Liver (tissue), 3 donors: ENCODE measurements around the gene PRAMEF17.
"Not testable (repeated sequence)": the region's sequence is repeated elsewhere in the genome, so short reads cannot be mapped to it uniquely, and the experiment has no call there.

ENCODE experiments used
- ATF3 ChIP-seq: IDR thresholded peaks from 2 replicates; pipeline ENCODE4 v1.6.1; 2016; ENCODE audit warnings: antibody characterized with exemption
- CTCF ChIP-seq: fragments of 150-350 bp; IDR thresholded peaks from 2 replicates; pipeline ENCODE4 v1.5.1; 2017; ENCODE audit warnings: improper control_type of control experiment, low read depth, low read length; ENCODE audit not compliant: missing input control
- MAX ChIP-seq: IDR thresholded peaks from 2 replicates; pipeline ENCODE4 v1.6.1; 2016; ENCODE audit warnings: antibody characterized with exemption
- RAD21 ChIP-seq, 2 donors: IDR thresholded peaks; 2 replicates each; pipeline ENCODE4 v1.6.1; 2016; ENCODE audit warnings: antibody characterized with exemption in 2 of 2, mild to moderate bottlenecking in 2 of 2
- REST ChIP-seq: IDR thresholded peaks from 2 replicates; pipeline ENCODE4 v1.6.1; 2016; ENCODE audit warnings: antibody characterized with exemption, mild to moderate bottlenecking
- YY1 ChIP-seq: IDR thresholded peaks from 2 replicates; pipeline ENCODE4 v1.6.1; 2016; ENCODE audit warnings: antibody characterized with exemption, mild to moderate bottlenecking
- donor health status: healthy.
- donor health status: healthy.

- peak; percentile 70 to 75 for TF ChIP-seq RAD21 (IDR thresholded peaks at IDR 0.05)
- TF ChIP-seq CTCF = peak; percentile 58
- not testable (repeated sequence) for TF ChIP-seq YY1, MAX, REST, ATF3
These were observed 32.7 kb upstream of the PRAMEF17 start for GRCh38 chr1:13356774-13357173.
